Stimulated activated CD4-positive, alpha-beta T cell treated with anti-CD3 and anti-CD28 coated beads, Interleukin-4, amount 100 ng/mL, for 24 hours (primary cell): Measurements from ENCODE around the gene ADGRD2.

Experiments
- DNase-seq: peaks from one replicate; pipeline ENCODE4 v3.0.0-alpha.2; 2020

Gene ADGRD2

DNA sequence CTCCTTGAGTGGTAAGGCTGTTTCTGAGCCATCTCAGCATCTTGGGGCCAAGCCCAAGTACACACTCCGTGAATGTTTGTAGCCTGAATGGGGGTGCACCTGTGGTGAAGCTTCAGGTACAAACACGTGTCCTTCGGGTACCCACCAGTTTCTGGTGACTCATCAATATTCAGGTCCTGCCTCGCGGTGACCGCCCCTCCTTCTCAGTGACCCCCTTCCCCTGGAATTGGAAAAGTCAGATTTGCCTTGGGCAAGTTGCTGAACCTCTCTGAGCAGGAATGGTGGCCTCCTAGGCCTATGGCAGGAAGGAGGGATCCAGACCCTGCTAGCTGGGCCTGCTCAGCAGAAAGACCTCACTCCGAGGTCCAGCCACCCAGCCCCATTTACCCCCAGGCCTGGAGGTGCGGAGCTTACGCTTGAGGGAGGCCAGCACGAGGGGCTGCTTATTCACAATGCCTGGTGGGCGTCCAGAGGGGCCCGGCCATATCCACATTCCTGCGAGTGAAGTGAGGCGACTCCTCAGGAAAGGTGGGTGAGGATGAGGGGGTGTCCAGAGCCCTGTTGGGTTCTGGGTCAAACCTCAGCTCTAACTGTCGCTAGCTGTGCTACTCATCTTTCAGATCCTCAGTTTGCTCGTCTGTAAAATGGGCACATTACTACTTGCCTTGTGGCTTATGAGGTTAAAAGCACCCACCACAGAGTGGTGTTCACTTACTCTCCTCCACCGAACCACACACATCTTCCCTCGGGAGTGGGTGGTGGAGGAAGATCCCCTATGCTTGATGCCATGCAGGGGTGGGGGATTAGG, 7.0 kb downstream of the ADGRD2 start:
- DNase-seq, result no peak

DNA sequence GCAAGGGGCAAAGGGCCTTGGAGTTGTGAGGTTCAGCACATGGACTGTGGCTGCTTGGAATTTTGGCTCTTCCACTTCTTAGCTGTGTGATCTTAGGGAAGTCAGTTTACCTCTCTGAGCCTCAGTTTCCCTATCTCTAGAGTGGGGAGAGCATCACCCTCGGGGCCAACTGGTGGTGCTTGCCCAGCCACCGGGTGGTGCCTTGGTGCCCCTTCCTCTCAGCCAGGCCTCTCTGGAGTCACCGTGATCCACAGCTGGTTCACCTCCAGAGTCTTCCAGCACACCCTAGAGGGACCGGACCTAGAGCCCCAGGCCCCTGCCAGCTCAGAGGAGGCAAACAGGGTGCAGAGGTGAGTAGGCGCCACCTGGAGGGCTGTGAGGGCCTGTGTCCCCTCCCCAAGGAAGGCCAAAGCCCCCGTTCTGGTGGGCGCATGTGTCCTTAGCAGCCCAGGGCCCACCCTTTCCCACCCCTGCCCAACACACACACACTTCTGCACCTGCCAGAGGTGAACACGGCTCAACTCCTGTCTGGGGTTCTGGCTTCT, 7.7 kb downstream of the ADGRD2 start:
- no peak for DNase-seq

DNA sequence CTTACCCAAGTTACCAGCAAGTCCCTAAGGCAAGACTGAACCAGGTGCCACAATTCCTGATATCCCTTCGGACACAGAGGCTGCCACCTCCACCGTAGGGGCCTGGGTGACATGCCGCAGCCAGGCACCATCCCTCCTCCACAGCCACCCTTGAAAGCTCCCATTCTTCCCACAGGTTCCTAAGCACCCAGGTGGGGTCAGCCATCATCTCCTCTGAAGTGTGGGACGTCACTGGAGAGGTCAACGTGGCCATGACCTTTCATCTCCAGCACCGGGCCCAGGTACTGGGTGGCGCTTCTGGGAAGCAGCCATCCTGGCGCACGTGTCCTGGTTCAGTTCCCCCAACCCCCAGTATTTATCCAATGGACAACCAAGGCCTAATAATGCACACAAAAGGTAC, 8.2 kb downstream of the ADGRD2 start:
- DNase-seq, result no peak

- no peak for DNase-seq
Observed at GRCh38 chr9:124462739-124463138, 12.5 kb downstream of the ADGRD2 start.

GRCh38 chr9:124465736-124466135, 15.5 kb downstream of the ADGRD2 start:
- no peak for DNase-seq

DNA sequence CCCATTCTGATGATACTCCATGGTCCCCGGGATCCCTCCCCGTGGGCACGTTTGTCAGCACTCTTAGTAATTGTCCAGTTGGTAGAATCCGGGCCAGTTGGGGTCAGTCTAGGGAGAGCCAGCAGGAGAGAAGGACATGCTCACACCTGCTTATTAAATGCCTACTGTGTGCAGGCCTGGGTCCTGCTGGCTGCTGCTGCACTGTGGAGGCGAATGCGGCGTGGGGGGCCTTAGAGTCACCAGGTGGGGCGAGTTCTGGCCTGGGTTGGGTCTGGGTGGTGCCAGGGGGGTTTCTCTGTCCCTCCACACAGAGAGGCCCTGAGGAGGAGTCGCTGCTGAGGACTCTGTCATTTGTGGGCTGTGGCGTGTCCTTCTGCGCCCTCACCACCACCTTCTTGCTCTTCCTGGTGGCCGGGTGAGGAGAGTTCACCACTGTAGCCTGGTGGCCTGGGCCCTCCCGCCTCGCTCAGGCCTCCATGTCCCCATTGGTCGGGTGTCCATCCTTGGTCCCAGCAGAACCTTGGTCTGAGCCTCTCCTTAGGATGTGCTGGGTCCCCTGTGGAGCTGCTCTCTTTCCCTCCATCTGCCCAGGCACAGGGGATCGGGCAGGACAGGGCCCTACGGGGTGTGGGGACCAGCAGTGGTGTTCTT, 17.3 kb downstream of the ADGRD2 start:
- no peak for DNase-seq

DNA sequence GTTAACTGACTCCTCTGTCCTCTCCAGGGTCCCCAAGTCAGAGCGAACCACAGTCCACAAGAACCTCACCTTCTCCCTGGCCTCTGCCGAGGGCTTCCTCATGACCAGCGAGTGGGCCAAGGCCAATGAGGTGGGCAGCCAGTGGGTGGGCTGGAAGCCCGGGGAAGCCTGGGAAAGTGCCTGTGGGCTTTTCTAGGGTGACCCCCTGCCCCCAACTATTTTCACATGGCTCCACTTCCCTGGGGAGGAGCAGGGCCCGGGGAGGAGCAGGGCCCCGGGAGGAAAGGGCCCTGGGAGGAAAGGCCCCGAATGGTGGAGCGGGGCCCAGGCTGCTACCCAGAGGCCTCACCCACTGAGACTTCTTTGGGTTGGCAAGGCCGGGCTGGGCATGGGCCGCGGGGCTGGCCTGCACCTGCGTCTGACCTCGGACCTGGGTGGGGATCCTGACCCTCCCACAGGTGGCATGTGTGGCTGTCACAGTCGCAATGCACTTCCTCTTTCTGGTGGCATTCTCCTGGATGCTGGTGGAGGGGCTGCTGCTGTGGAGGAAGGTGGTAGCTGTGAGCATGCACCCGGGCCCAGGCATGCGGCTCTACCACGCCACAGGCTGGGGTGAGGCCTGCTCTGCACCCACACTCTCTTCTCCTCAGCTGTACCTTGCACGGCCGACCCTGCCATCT, 17.9 kb downstream of the ADGRD2 start:
- DNase-seq, result no peak

- no peak for DNase-seq
Observed at GRCh38 chr9:124469011-124469832, 19.0 kb downstream of the ADGRD2 start.

- DNase-seq, result no peak
Observed at GRCh38 chr9:124470306-124470705, 20.1 kb downstream of the ADGRD2 start.

DNA sequence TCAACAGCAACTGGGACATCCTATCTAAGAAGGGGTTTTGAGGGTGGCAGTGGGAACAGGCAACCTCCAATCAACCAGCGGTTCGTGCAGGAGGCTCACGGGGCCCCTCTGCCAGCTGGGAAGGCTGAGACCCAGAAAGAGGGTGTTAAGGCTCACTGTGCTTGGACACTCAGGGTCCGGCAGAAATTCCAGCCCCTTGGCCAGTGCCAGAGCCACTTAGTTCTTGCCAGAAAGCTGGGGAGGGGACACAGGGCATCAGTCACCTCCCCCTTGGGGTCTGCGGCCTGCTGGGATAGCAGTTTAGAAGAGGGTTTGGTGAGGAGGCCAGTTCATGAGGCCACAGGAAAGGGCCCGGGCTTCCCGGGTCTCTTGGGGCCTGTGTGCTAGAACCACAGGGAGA, 20.5 kb downstream of the ADGRD2 start:
- DNase-seq, result no peak

DNA sequence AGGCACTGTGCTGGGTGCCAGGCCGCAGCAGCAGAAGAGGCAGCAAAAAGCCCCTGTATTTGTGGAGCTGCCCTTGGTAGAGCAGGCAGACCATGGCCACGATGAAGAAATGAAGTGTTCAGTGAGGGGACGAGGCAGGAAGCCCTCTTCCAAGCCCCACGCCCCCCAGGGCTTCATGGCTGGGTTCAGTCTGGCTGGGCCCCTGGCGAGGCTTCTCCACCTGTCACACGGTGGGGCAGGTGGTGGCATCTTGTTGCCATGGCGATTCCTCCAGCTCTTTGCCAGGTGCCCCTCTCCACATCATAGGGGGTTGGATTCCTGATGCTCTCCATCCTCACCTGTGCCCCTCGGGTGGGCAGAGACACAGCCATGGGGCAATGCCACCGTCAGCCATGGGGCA, 21.5 kb downstream of the ADGRD2 start:
- DNase-seq, result no peak

- DNase-seq, result no peak
Observed at GRCh38 chr9:124472770-124473169, 22.5 kb downstream of the ADGRD2 start.

DNA sequence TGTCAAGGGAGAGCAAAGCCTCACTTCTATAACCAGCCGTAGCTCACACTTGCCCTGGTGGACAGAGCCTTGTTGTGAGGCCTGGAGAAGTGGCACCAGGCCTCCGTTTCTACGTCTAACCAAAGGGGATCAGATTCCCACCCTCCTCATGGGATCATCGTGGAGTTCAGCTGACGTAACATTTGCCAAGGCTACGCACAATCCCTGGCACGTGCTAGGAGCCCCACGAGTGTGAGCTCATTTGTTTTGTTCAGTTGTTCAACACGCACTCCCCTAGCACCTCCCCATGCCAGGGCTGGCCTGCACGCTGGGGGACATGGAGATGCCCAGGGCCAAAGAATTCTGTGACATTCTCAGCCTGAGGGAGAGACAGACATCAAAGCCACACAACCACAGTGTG, 23.1 kb downstream of the ADGRD2 start:
- no peak for DNase-seq

DNA sequence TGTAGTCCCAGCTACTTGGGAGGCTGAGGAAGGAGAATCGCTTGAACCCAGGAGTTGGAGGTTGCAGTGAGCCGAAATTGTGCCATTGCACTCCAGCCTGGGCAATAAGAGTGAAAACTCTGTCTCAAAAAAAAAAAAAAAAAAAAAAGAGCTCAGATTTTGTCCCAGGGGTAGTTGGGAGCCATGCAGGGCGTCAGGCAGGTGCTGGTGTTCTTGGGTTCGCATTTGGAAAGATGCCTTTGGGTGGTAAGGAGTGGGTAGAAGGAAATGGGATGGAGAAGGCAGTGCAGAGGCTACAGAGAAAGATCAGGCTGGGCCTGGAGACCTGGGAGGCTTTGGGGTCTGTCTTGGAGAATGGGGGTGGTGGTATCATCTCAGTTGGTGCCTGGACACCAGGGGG, 23.9 kb downstream of the ADGRD2 start:
- DNase-seq, result no peak

- DNase-seq, result no peak
Observed at GRCh38 chr9:124475158-124475867, 25.1 kb downstream of the ADGRD2 start.

GRCh38 chr9:124475868-124476690, 25.8 kb downstream of the ADGRD2 start:
- DNase-seq, result no peak

- no peak for DNase-seq
Observed at GRCh38 chr9:124477211-124477647, 27.0 kb downstream of the ADGRD2 start.

DNA sequence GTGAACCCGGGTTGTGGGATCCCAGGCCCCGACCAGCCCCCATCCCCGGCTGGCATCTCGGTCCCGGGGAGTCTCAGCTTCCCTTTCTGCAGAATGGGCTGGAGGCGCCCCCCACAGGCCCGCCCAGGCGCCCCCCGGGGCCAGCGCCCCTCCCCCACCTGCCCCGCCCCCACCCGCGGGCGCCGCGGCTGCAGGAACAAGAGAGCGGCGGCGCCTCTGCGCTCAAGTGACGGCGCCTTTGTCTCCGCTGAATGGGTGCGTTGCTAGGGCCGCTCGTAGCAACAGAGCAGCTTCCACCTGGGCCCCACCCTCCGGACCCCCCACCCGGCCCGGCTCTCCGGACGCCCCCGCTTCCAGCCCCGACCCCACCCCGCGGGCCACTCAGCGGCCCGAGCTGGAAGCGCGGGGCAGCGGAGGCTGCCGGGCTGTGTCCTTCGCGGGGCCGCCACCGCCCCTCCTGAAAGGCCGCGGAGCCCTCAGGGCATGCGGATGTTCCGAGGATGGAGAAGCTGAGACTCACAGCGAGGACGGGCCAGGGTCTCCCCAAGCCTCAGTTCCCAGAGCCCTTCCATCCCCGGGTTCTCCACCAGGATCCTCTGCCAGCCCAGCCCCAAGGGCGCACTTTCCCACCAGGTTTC, 27.5 kb downstream of the ADGRD2 start:
- no peak for DNase-seq

- no peak for DNase-seq
Observed at GRCh38 chr9:124478354-124478753, 28.1 kb downstream of the ADGRD2 start.

DNA sequence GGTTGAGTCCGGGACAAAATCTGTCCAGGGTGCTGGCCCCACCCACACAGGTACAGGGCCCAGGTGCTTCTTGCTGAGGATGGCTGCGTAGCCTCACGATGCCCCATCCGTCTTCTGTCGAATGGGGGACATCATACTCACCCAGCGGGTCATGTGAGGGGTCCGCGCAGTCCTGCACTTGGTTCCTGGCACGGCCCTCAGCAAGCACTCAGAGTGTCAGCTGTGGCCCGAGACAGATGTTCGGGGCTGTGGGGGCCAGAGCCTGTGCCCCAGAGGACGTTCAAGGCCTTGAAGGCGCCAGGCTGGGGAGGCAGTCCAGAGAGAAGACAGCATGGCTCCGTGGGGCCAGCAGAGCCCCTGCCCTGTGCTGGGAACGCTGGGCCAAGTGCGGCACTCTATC, 29.1 kb downstream of the ADGRD2 start:
- no peak for DNase-seq
